Hippocampal formation (tissue), 2 donors: ENCODE measurements around the gene ODAD3.

Experiments
- DNase-seq, 2 donors: peaks; one replicate each; lab custom pipeline; 2025; lab: John Stamatoyannopoulos, UW

Gene ODAD3

GRCh38 chr19:11375143-11375948 lies 59.6 kb downstream of the ODAD3 start:
- DNase-seq: peak in 1 of 2 donors; percentile 65

GRCh38 chr19:11374433-11375142 lies 60.3 kb downstream of the ODAD3 start, which contains the start of gene SWSAP1:
SWSAP1 (plus strand) TSS chr19:11374666; CDS start chr19:11374681, 15 bp downstream.
- DNase-seq: peak; percentile 99 to 100

- DNase-seq: no peak
Observed at GRCh38 chr19:11373885-11374432, 61.0 kb downstream of the ODAD3 start.

GRCh38 chr19:11373166-11373884 lies 61.6 kb downstream of the ODAD3 start:
- peak; percentile 29 to 54 for DNase-seq

GRCh38 chr19:11370744-11371143 lies 64.2 kb downstream of the ODAD3 start:
- no peak for DNase-seq
